Lower lobe of right lung (tissue), 2 donors: ENCODE measurements around the gene TMEM37. TPM values are rescaled to one million over a fixed set of nuclear protein-coding genes. Genes with fewer than 3 reads are reported as not detected.

ENCODE experiments used
- ATAC-seq, 2 donors: fragments of 200-7000 bp; cut with Tn5 transposase; one replicate each; pipeline ENCODE4 v1.9.1; 2020 to 2022; ENCODE audit warnings: mild to moderate bottlenecking in 2 of 2, moderate library complexity in 2 of 2
- DNase-seq: peaks from one replicate; pipeline ENCODE4 v3.0.0-alpha.2; 2020
- H3K27ac ChIP-seq: fragments of 200-600 bp; one replicate; pipeline ENCODE4 v1.8.0; 2022
- H3K27me3 ChIP-seq: fragments of 200-600 bp; one replicate; pipeline ENCODE4 v1.8.0; 2022; ENCODE audit warnings: low read depth
- H3K36me3 ChIP-seq: fragments of 200-600 bp; one replicate; pipeline ENCODE4 v1.8.0; 2022; ENCODE audit warnings: mild to moderate bottlenecking
- H3K4me1 ChIP-seq: fragments of 200-600 bp; one replicate; pipeline ENCODE4 v1.8.0; 2022
- H3K4me3 ChIP-seq: fragments of 200-600 bp; one replicate; pipeline ENCODE4 v1.8.0; 2022; ENCODE audit warnings: mild to moderate bottlenecking
- H3K9me3 ChIP-seq: fragments of 200-600 bp; one replicate; pipeline ENCODE4 v1.8.0; 2022
- intact Hi-C: fragments of 100-400 bp; cut with DNase I; formaldehyde crosslinking; loops from one replicate; pipeline ENCODE4 v1.11.0; 2022
- total RNA-seq: library from RNA; stranded (reverse); fragmentation: NEBNext Ultra II Directional; extraction: Animal tissue kit (Norgen Biotek cat#: 25700); gene quantifications from one replicate; pipeline ENCODE4 v1.2.1, GENCODE V29; 2021
- TF ChIP-seq, protein P1 (sequence below): fragments of 200-600 bp; IDR thresholded peaks from one replicate; pipeline ENCODE4 v1.8.0; 2022; ENCODE audit warnings: antibody characterized with exemption, mild to moderate bottlenecking
- donor health status: DM: no; HTN: yes; CAD: no; lungs with severe emphysema.

The TMEM37 gene
- total RNA-seq, 1 donor from 2014 or later = 21.7 TPM

DNA sequence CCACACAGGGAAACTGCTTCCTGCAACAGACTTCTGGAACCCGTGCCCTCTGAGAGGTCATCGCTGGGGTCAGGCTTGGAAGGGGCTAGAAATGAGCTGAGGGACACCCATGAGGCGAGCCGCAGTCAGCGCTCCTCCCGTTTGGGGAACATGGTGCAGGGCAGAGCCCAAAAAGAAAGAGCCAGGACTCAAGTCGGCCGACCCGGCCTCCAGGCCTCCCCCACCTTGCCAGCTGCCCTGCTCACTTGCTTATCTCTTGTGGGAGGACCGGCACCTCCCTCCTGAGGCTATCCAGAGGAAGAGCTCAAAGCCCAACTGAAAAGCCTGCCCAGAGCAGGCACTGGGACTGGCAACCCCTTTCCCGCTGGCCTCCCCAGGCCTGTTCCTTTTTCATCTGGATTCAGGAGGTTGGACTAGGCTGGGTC is 49.1 kb downstream of the TMEM37 start:
- Histone ChIP-seq H3K27ac (no peak overlapping the region), H3K9me3 (no peaks in the 10 kb centered on the region), H3K27me3 (no peaks in the 10 kb centered on the region), H3K4me3 (no peak overlapping the region), H3K36me3 (no peaks in the 10 kb centered on the region), H3K4me1 (peaks cover 40% of the 10 kb centered on the region)
- intact Hi-C loops = no loop called here
- no peak for ATAC-seq
- DNase-seq = no peak
- TF ChIP-seq, protein P1, sequence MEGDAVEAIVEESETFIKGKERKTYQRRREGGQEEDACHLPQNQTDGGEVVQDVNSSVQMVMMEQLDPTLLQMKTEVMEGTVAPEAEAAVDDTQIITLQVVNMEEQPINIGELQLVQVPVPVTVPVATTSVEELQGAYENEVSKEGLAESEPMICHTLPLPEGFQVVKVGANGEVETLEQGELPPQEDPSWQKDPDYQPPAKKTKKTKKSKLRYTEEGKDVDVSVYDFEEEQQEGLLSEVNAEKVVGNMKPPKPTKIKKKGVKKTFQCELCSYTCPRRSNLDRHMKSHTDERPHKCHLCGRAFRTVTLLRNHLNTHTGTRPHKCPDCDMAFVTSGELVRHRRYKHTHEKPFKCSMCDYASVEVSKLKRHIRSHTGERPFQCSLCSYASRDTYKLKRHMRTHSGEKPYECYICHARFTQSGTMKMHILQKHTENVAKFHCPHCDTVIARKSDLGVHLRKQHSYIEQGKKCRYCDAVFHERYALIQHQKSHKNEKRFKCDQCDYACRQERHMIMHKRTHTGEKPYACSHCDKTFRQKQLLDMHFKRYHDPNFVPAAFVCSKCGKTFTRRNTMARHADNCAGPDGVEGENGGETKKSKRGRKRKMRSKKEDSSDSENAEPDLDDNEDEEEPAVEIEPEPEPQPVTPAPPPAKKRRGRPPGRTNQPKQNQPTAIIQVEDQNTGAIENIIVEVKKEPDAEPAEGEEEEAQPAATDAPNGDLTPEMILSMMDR = no peak

DNA sequence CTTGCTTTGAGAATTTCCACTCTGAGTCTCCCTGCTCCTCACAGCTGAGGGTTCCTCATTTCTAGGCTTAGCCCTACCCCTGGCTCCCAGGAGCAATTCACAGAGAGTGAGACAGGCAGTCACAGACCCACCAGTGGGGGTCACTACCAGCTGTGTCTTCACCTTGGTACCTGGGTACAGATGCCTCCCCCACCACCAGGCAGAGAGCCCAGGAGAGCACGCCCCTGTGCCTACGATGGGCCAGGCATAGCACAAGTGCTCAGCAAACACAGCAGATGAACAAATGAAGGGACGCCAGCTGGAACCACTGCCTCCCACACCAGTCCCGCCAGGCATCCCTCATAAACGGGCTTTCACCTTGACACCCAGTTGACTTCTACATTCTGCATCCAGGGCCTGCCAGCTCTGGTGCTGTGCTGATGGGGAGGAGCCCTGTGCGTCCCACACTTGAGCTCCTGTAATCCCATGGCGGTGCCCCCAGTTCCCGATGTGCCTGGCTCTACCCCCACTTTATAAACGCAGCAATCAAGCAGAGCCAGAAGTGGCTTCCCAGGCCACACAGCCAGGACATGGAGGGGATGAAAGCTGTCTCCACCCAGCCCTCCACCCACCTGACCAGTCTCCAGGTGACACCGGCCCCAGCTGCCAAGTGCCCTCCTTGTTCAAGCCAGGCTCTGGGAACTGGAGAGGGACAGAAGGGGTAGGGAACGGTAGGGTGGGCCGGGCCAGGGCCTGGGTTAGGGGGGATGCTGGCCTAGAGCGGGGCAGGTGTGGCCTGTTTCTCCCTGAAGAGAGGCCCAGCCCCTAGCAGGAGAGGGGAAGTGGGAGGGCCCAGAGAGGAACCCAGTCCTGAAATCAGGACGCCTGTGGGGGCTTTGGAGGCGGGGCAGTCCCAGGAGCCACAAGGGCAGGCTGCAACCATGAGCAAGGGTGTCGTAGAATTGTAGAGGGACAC is 50.1 kb downstream of the TMEM37 start:
- H3K27me3 ChIP-seq = no peaks in the 10 kb centered on the region
- H3K4me1 ChIP-seq = peaks cover 34% of the 10 kb centered on the region
- intact Hi-C loops = no loop called here
- TF ChIP-seq, protein P1 = no peak
- no peak overlapping the region for H3K4me3 ChIP-seq
- DNase-seq = no peak
- H3K9me3 ChIP-seq = no peaks in the 10 kb centered on the region
- no peaks in the 10 kb centered on the region for H3K36me3 ChIP-seq
- no peak overlapping the region for H3K27ac ChIP-seq
- ATAC-seq = peak; percentile 44 to 59

DNA sequence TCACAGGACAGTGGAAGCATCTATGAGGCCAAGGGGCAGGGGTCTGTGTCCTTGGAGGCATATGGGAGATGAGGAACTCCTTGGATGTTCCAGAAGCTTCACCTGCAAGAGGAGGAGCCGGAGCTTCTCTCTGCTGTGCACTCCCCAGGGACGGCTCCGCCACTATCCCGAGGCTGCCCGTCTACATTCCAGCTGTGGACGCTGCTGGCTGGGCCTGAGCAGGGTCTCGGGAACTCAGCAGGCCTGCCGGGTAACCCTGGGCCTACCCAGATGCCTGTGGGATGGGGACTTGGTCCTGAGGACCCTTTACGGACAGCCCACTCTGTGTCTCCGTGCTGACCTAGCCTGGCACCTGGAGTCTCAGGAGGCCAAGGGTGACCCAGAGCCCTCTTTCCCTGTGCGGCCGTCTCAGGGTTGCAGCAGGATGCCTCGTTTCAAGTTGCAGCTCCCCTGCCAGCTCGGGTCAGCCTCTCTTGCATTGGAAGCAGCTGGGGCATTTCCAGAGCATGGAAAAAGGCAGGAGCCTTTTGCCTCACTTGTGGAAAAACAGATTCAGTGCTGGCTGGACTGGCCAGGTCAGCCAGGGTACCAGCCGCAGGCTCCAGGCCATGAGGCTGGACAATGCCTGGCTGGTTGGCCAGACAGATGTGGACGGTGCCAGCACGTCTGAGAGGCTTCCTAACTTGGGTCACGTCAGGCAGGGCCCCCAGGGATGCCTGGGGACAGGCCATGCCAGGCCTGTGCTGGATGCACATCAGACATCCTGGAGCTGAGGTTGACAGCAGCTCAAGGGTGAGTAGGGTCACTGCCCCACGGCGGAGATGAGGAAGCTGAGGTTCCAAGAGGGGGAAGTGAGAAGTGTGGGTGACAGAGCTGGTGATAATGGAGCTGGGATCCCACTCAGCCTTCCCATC is 51.1 kb downstream of the TMEM37 start:
- intact Hi-C loops = no loop called here
- DNase-seq (no peak), ATAC-seq (peak; percentile 4 to 24)
- TF ChIP-seq, protein P1 = no peak
- Histone ChIP-seq H3K9me3 (no peaks in the 10 kb centered on the region), H3K27me3 (no peaks in the 10 kb centered on the region), H3K4me1 (peaks cover 41% of the 10 kb centered on the region), H3K27ac (no peak overlapping the region), H3K36me3 (no peaks in the 10 kb centered on the region), H3K4me3 (no peak overlapping the region)

DNA sequence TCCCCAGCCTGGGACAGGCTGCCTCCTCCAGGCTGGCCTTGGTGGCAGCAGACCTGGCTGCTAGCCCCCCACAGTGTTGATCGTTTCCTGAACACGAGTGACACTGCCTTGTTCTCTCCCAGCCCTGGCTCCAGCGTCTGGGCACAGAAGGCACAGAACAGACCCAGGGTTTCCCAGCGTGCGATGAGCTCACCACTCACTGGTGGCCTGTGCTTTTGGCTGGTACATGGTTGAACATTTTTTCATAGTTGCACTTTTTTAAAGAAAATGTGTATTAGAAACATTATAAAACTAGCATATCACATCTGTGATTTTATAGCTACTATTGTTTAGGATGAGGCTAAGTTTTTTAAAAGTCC is 51.7 kb downstream of the TMEM37 start:
- Histone ChIP-seq H3K4me3 (no peak overlapping the region), H3K9me3 (no peaks in the 10 kb centered on the region), H3K36me3 (no peaks in the 10 kb centered on the region), H3K4me1 (peaks cover 47% of the 10 kb centered on the region), H3K27ac (no peak overlapping the region), H3K27me3 (no peaks in the 10 kb centered on the region)
- TF ChIP-seq, protein P1 = no peak
- ATAC-seq (no peak), DNase-seq (no peak)
- intact Hi-C loops = no loop called here

DNA sequence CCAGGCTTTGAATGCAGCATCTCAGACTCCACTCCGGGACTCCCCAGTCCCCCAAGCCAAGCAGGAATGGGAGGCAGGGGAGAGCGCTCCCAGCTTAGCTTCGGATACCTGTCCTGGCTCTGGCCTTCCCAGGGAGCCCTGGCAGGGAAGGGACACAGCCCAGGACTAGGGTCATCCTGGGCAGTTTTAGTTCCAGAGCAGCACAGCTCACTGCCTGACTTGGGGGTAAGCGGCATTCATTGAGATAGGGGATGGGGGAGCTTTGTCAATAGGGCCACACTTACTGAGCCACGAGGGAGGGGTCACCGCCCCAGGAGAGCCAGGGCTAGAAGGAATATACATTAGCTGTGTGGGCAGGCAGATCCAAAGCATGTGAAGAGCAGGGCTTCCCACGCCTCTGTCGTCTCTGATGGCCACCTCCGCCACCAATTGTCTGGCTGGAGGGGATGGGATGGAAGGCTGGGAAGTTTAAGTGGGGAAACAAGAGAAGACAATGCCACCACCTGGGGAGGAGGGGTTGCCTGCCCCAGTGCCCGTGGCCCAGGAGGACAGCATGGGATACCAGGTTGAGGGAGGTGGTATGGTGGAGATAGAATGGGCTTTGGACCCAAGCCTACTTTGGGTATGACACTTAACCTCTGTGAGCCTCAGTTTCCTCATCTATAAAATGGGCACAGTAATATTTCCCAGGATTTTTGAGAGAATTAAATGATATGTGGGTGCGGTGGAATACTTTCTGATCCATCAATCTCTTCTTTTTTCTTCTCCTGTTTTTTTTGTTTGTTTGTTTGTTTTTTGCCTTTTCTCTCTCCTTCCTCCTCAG is 52.5 kb downstream of the TMEM37 start:
- H3K27me3 ChIP-seq = no peaks in the 10 kb centered on the region
- peaks cover 55% of the 10 kb centered on the region for H3K4me1 ChIP-seq
- H3K4me3 ChIP-seq = no peak overlapping the region
- TF ChIP-seq, protein P1 = no peak
- intact Hi-C loops = no loop called here
- no peak overlapping the region for H3K27ac ChIP-seq
- no peak for DNase-seq
- H3K36me3 ChIP-seq = no peaks in the 10 kb centered on the region
- H3K9me3 ChIP-seq = no peaks in the 10 kb centered on the region
- ATAC-seq = no peak
